GM12875 (cell line): Measurements from ENCODE around the gene CD63.

Source experiments
- H3K4me3 ChIP-seq: one replicate; pipeline ENCODE4 v1.5.1; 2011; ENCODE audit warnings: low read depth, low read length, control low read depth
- TF ChIP-seq, protein P1 (sequence below): IDR thresholded peaks from 2 replicates; pipeline ENCODE4 v1.5.1; 2011; ENCODE audit warnings: low read depth, mild to moderate bottlenecking, control low read depth, inconsistent platforms, low read length, moderate library complexity, borderline replicate concordance; ENCODE audit not compliant: insufficient read depth

The CD63 gene

DNA sequence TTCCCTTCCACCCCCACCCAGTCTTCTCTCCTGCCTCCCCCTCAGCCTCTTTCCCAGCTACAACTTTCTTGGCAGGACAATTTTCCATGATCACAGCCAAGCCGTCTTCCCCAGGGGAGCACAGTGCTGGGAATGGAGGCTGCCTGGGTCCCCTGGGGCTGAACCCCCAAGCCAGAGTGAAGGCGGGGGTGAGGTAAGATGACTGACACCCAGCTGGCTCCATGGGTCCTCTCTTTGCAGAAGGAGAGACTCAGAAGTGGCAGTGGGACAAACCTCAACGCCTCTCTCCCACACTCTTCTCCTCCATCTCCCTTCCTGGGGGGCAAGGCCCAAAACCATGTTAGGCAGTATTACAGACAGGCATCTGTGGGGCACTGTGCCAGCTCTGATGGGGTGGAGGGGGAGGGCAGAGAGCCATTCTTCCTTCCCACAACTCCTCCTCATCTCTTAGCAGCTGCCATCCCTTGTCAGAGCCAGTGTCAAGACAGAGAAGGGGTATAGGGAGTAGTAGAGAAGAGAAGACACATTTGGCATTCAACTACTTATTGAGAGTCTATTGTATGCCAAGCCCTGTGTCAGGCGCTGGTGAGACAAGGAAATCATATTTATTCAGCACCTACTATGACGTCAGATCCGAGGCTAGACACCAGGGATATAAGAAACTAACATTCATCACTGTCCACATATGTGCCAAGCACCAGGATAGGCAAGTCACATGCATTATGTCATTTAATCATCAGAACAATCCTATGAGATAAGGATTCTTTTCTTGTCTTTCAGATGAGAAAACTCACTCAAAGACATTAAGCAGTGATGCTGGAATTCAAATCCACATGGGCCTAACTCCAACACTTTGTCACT lies 24.7 kb downstream of the CD63 start:
- H3K4me3 ChIP-seq: no peak overlapping the region
- TF ChIP-seq, protein P1, sequence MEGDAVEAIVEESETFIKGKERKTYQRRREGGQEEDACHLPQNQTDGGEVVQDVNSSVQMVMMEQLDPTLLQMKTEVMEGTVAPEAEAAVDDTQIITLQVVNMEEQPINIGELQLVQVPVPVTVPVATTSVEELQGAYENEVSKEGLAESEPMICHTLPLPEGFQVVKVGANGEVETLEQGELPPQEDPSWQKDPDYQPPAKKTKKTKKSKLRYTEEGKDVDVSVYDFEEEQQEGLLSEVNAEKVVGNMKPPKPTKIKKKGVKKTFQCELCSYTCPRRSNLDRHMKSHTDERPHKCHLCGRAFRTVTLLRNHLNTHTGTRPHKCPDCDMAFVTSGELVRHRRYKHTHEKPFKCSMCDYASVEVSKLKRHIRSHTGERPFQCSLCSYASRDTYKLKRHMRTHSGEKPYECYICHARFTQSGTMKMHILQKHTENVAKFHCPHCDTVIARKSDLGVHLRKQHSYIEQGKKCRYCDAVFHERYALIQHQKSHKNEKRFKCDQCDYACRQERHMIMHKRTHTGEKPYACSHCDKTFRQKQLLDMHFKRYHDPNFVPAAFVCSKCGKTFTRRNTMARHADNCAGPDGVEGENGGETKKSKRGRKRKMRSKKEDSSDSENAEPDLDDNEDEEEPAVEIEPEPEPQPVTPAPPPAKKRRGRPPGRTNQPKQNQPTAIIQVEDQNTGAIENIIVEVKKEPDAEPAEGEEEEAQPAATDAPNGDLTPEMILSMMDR: no peak

DNA sequence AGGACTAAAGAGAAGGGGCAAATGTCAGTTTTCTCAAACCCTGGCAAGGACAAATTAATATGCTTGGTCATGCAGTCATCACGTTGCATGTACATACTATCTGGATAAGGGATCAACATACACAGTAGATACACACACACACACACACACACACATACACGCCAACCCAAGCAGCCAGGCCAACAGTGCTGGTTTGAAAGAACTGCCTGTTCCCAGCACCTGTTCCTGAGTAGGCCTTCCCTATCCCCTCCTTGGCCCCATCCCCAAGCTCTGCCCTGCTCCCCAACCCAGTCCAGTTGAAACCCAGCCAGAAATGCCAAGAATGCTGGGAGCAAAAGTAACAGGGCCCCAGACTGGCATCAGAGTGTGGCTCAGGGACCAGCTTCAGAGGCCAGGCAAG lies 25.5 kb downstream of the CD63 start:
- TF ChIP-seq, protein P1: no peak
- no peak overlapping the region for H3K4me3 ChIP-seq

DNA sequence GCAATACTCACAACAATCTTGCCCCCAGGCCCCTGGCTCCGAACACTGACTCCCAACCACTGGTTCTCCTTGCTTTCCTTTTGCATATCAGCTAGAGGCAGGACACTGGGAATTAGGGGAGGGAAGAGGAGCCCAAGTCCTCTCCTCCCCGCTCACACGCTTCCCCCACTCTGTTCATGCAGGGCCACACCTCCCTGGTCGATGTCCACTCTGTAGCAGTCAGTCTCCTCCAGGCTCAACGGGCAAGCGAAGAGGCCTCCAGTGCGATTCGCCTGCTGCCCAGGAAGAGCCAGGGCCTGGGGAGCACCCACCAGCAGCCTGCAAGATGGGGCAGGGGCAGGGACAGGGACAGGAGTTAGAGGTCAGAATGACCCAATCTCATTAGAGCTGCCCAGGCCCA lies 25.9 kb downstream of the CD63 start:
- TF ChIP-seq, protein P1: no peak
- no peak overlapping the region for H3K4me3 ChIP-seq

DNA sequence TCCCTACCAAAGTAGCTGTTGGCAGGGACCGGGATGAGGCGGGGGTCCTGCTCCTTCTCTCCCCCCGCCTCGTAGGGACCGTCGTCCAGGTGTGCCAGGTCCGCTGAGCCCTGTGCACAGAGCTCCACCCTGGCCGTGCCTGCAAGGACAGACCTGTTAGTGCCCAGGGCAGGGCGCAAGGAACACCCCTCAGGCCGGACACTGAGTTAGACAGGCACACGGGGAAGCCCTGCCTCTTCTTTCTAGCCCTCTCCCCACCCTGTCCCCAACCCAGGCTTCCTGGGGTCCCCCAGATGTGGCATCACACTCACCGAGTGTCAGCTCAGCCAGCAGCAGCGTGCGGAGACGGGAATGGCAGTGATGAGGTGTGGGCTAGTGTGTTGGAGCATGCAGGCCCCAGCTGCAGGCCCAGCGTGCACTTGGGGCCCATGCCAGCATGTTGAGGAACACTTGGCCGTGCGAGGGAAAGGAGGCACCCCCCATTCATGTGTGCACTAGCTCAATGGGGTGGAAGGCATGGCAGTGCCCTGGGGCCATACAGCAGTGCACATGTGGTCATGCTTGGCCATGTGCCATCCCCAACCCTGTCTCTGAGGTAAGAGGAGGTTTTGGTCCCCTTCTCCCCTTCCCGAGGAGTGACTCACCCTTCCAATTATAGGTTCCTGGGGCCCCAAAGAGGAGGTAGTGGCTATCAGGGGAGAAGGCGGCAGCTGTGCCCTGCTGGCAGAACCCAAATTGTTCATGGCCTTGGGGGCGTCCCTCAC lies 28.4 kb downstream of the CD63 start:
- no peak overlapping the region for H3K4me3 ChIP-seq
- TF ChIP-seq, protein P1: no peak

DNA sequence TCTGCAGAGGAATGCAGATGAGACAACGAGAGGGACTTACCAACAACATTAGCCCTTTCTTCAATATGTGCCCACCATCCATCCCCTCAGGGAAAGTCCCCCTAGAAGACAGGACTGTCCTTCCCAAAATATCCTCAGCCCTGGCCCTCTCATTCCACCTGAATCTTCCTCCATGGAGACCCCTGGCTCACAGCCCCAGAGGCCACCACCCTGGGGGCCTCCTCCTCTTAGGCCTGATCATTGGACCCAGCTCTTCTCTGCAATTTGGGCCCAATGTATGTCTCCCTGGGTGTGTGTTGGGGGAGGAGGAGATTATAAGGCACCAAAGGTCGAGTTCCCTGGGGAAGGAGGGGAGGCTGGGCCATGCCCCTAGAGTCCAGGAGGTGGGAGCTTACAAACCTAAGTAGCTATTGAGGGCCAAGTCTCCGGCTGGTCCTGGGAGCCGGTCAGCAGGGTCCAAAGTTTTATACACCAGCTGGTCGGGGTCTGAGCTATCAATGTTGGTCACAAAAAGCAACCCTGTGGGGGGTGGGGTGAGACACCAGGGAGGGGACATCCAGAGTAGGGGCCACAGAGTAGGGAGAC lies 29.2 kb downstream of the CD63 start:
- no peak overlapping the region for H3K4me3 ChIP-seq
- TF ChIP-seq, protein P1: no peak

DNA sequence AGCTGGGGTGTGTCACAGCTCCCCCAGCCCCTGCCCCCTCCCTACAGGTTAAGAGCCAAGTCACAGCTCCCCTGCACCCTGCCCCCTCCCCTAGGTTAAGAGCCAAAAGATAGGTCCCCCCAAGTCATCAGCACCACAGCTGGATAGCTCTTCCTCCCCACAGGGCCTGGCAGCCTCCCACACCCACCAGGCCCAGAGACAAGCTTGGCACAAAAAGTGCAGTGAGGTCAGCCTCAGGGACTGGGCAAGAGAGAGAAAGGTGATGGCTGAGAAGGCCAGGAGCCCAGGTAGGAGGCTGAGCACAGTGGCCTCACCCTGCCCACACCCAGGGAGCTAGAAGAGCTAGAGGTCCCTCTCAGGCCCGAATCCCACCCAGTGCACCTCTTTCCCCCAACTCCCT lies 29.8 kb downstream of the CD63 start:
- TF ChIP-seq, protein P1: no peak
- no peak overlapping the region for H3K4me3 ChIP-seq
